ENCODE measurements around the gene TEX28. TPM values are rescaled to one million over a fixed set of nuclear protein-coding genes. Genes with fewer than 3 reads are reported as not detected.
A peak's percentile ranks its signal among the peaks of the same experiment; 100 is the strongest.

The TEX28 gene
- total and polyA plus RNA-seq, 7 experiments from 2014 or later, result not detected

GRCh38 chrX:154333116-154333515 is 38.2 kb upstream of the TEX28 start:
- H3K4me1 Mint-ChIP-seq, result peaks cover 6 to 41% (median 35%) of the 10 kb centered on the region in 7 donors
- DNase-seq (no peak), ATAC-seq (no peak)
- intact Hi-C loops (cut with micrococcal nuclease), result no loop called here
- Histone ChIP-seq H3K36me3 (ENCODE audit: control insufficient read depth in 2 of 3, insufficient read depth in 3 of 3, low read length in 3 of 3) (no peaks in the 10 kb centered on the region), H3K27ac (ENCODE audit: low read depth, low read length) (no peak overlapping the region), H3K9me3 (ENCODE audit: control insufficient read depth in 2 of 3, low read length in 3 of 3) (no peaks in the 10 kb centered on the region), H3K4me1 (ENCODE audit: control insufficient read depth in 2 of 2, insufficient read depth in 2 of 2, low read length in 2 of 2) (peaks cover 0 to 21% of the 10 kb centered on the region in 2 donors), H3K27me3 (ENCODE audit: control insufficient read depth in 2 of 2, insufficient read depth in 2 of 2, low read length in 2 of 2) (no peaks in the 10 kb centered on the region), H3K4me3 (ENCODE audit: low read length) (no peak overlapping the region)
- no peak overlapping the region for H3K4me3 Mint-ChIP-seq
- H3K36me3 Mint-ChIP-seq, result no peaks in the 10 kb centered on the region
- no peaks in the 10 kb centered on the region for H3K9me3 Mint-ChIP-seq
- no peak overlapping the region for H3K27ac Mint-ChIP-seq
- no peaks in the 10 kb centered on the region for H3K27me3 Mint-ChIP-seq
- ChIA-PET CTCF (interaction anchor here (1.0 kb wide), 1 partner anchor 9 kb away, joined by 3 read pairs; no protein-coding TSS in a partner anchor), POLR2A (interaction anchor here (1.2 to 1.5 kb wide), 2 partner anchors 16 to 35 kb away, joined by 3 to 4 read pairs; no protein-coding TSS in a partner anchor)

GRCh38 chrX:154332561-154332960 is 37.6 kb upstream of the TEX28 start:
- POLR2A ChIA-PET, result no interaction called here
- Histone ChIP-seq H3K9me3 (ENCODE audit: control insufficient read depth in 2 of 3, low read length in 3 of 3) (no peaks in the 10 kb centered on the region), H3K4me3 (ENCODE audit: low read length) (no peak overlapping the region), H3K27ac (ENCODE audit: low read depth, low read length) (no peak overlapping the region), H3K4me1 (ENCODE audit: control insufficient read depth in 2 of 2, insufficient read depth in 2 of 2, low read length in 2 of 2) (peaks cover 5 to 27% of the 10 kb centered on the region in 2 donors), H3K36me3 (ENCODE audit: control insufficient read depth in 2 of 3, insufficient read depth in 3 of 3, low read length in 3 of 3) (no peaks in the 10 kb centered on the region), H3K27me3 (ENCODE audit: control insufficient read depth in 2 of 2, insufficient read depth in 2 of 2, low read length in 2 of 2) (no peaks in the 10 kb centered on the region)
- peaks cover 10 to 47% (median 41%) of the 10 kb centered on the region in 7 donors for H3K4me1 Mint-ChIP-seq
- no peak overlapping the region for H3K27ac Mint-ChIP-seq
- DNase-seq (no peak), ATAC-seq (no peak)
- intact Hi-C loops (cut with micrococcal nuclease), result no loop called here
- H3K4me3 Mint-ChIP-seq, result no peak overlapping the region
- no peaks in the 10 kb centered on the region for H3K36me3 Mint-ChIP-seq
- no peaks in the 10 kb centered on the region for H3K9me3 Mint-ChIP-seq
- H3K27me3 Mint-ChIP-seq, result no peaks in the 10 kb centered on the region
- CTCF ChIA-PET, result no interaction called here

- no peaks in the 10 kb centered on the region for H3K27me3 Mint-ChIP-seq
Observed at GRCh38 chrX:154329294-154329693, 34.4 kb upstream of the TEX28 start.

GRCh38 chrX:154328646-154329045 is 33.7 kb upstream of the TEX28 start:
- peaks cover 16 to 65% (median 52%) of the 10 kb centered on the region in 7 donors for H3K4me1 Mint-ChIP-seq

More at GRCh38 chrX:154329294-154329693, 34.4 kb upstream of the TEX28 start:
- H3K27ac Mint-ChIP-seq, result peak overlapping the region in 5 of 9 donors; percentile 40 to 90 (median 88)
- Histone ChIP-seq H3K4me3 (ENCODE audit: low read length) (no peak overlapping the region), H3K9me3 (ENCODE audit: control insufficient read depth in 2 of 3, low read length in 3 of 3) (no peaks in the 10 kb centered on the region), H3K27me3 (ENCODE audit: control insufficient read depth in 2 of 2, insufficient read depth in 2 of 2, low read length in 2 of 2) (no peaks in the 10 kb centered on the region), H3K36me3 (ENCODE audit: control insufficient read depth in 2 of 3, insufficient read depth in 3 of 3, low read length in 3 of 3) (no peaks in the 10 kb centered on the region), H3K27ac (ENCODE audit: low read depth, low read length) (no peak overlapping the region), H3K4me1 (ENCODE audit: control insufficient read depth in 2 of 2, insufficient read depth in 2 of 2, low read length in 2 of 2) (peaks cover 26 to 48% of the 10 kb centered on the region in 2 donors)
- H3K4me1 Mint-ChIP-seq, result peaks cover 21 to 71% (median 58%) of the 10 kb centered on the region in 7 donors
- DNase-seq (no peak), ATAC-seq (no peak)
- intact Hi-C loops (cut with micrococcal nuclease), result no loop called here
- peak overlapping the region in 4 of 10 donors; percentile 70 to 76 (median 73) for H3K4me3 Mint-ChIP-seq
- ChIA-PET CTCF (interaction anchor here (0.8 to 1.9 kb wide), 2 partner anchors 21 to 248 kb away, joined by 5 to 9 read pairs; no protein-coding TSS in a partner anchor), POLR2A (interaction anchor here (0.6 to 3.1 kb wide), 3 partner anchors 11 to 174 kb away, joined by 3 to 9 read pairs (median 3); no protein-coding TSS in a partner anchor)
- H3K36me3 Mint-ChIP-seq, result no peaks in the 10 kb centered on the region
- no peaks in the 10 kb centered on the region for H3K9me3 Mint-ChIP-seq

GRCh38 chrX:154327038-154327820 is 32.3 kb upstream of the TEX28 start:
- DNase-seq, result peak in 7 of 9 donors; percentile 54 to 71 (median 64)
- H3K36me3 Mint-ChIP-seq, result no peaks in the 10 kb centered on the region
- intact Hi-C loops (cut with micrococcal nuclease), result loop anchor here in 1 of 2 donors (2.0 kb wide), 1 partner anchor 42 kb away; no protein-coding TSS in a partner anchor
- H3K27me3 Mint-ChIP-seq, result no peaks in the 10 kb centered on the region
- H3K4me1 ChIP-seq (ENCODE audit: control insufficient read depth in 2 of 2, insufficient read depth in 2 of 2, low read length in 2 of 2), result peaks cover 26 to 42% of the 10 kb centered on the region in 2 donors
- ATAC-seq, result peak; percentile 94
- CTCF ChIA-PET, result interaction anchor here (0.7 to 3.2 kb wide), 4 partner anchors 10 to 235 kb away, joined by 3 to 13 read pairs (median 4); no protein-coding TSS in a partner anchor
- POLR2A ChIA-PET, result interaction anchor here (0.6 to 3.2 kb wide), 12 partner anchors 7 to 399 kb away, joined by 3 to 22 read pairs (median 4); partner anchors contain the start of genes HCFC1 and RPL10
- H3K36me3 ChIP-seq (ENCODE audit: control insufficient read depth in 2 of 3, insufficient read depth in 3 of 3, low read length in 3 of 3), result no peaks in the 10 kb centered on the region
- H3K9me3 ChIP-seq (ENCODE audit: control insufficient read depth in 2 of 3, low read length in 3 of 3), result no peaks in the 10 kb centered on the region
- H3K4me1 Mint-ChIP-seq, result peaks cover 16 to 63% (median 50%) of the 10 kb centered on the region in 7 donors
- H3K4me3 Mint-ChIP-seq, result peak overlapping the region; percentile 61 to 85 (median 79)
- H3K9me3 Mint-ChIP-seq, result no peaks in the 10 kb centered on the region
- peak overlapping the region; percentile 62 for H3K27ac ChIP-seq (ENCODE audit: low read depth, low read length)
- peak overlapping the region; percentile 42 for H3K4me3 ChIP-seq (ENCODE audit: low read length)
- no peaks in the 10 kb centered on the region for H3K27me3 ChIP-seq (ENCODE audit: control insufficient read depth in 2 of 2, insufficient read depth in 2 of 2, low read length in 2 of 2)
- H3K27ac Mint-ChIP-seq, result peak overlapping the region; percentile 71 to 93 (median 90)

More at GRCh38 chrX:154328646-154329045, 33.7 kb upstream of the TEX28 start:
- H3K9me3 Mint-ChIP-seq, result no peaks in the 10 kb centered on the region
- peak overlapping the region; percentile 9 for H3K4me3 ChIP-seq (ENCODE audit: low read length)
- H3K4me3 Mint-ChIP-seq, result peak overlapping the region in 8 of 10 donors; percentile 51 to 76 (median 71)
- H3K27ac Mint-ChIP-seq, result peak overlapping the region in 8 of 9 donors; percentile 68 to 91 (median 86)
- ChIA-PET CTCF (interaction anchor here (0.8 to 3.2 kb wide), 2 partner anchors 11 to 247 kb away, joined by 9 to 13 read pairs; no protein-coding TSS in a partner anchor), POLR2A (interaction anchor here (1.8 to 3.2 kb wide), 3 partner anchors 11 to 70 kb away, joined by 3 to 19 read pairs (median 9); partner anchors contain the start of gene RPL10)
- intact Hi-C loops (cut with micrococcal nuclease), result no loop called here
- no peaks in the 10 kb centered on the region for H3K27me3 Mint-ChIP-seq
- ATAC-seq, result no peak
- no peaks in the 10 kb centered on the region for H3K9me3 ChIP-seq (ENCODE audit: control insufficient read depth in 2 of 3, low read length in 3 of 3)
- peaks cover 26 to 44% of the 10 kb centered on the region in 2 donors for H3K4me1 ChIP-seq (ENCODE audit: control insufficient read depth in 2 of 2, insufficient read depth in 2 of 2, low read length in 2 of 2)
- no peaks in the 10 kb centered on the region for H3K36me3 ChIP-seq (ENCODE audit: control insufficient read depth in 2 of 3, insufficient read depth in 3 of 3, low read length in 3 of 3)
- DNase-seq, result no peak
- no peaks in the 10 kb centered on the region for H3K36me3 Mint-ChIP-seq
- peak overlapping the region; percentile 44 for H3K27ac ChIP-seq (ENCODE audit: low read depth, low read length)
- no peaks in the 10 kb centered on the region for H3K27me3 ChIP-seq (ENCODE audit: control insufficient read depth in 2 of 2, insufficient read depth in 2 of 2, low read length in 2 of 2)

GRCh38 chrX:154325541-154325940 is 30.6 kb upstream of the TEX28 start:
- POLR2A ChIA-PET, result interaction anchor here (1.1 to 3.2 kb wide), 4 partner anchors 8 to 73 kb away, joined by 4 to 22 read pairs (median 19); partner anchors contain the start of gene RPL10
- H3K4me3 Mint-ChIP-seq, result peak overlapping the region in 2 of 10 donors; percentile 7 to 31
- H3K36me3 Mint-ChIP-seq, result no peaks in the 10 kb centered on the region
- H3K4me1 Mint-ChIP-seq, result peaks cover 22 to 71% (median 59%) of the 10 kb centered on the region in 7 donors
- H3K27ac Mint-ChIP-seq, result peak overlapping the region in 7 of 9 donors; percentile 86 to 93 (median 90)
- no peaks in the 10 kb centered on the region for H3K9me3 ChIP-seq (ENCODE audit: control insufficient read depth in 2 of 3, low read length in 3 of 3)
- no peak overlapping the region for H3K4me3 ChIP-seq (ENCODE audit: low read length)
- H3K9me3 Mint-ChIP-seq, result no peaks in the 10 kb centered on the region
- intact Hi-C loops (cut with micrococcal nuclease), result no loop called here
- H3K4me1 ChIP-seq (ENCODE audit: control insufficient read depth in 2 of 2, insufficient read depth in 2 of 2, low read length in 2 of 2), result peaks cover 26 to 46% of the 10 kb centered on the region in 2 donors
- CTCF ChIA-PET, result interaction anchor here (1.3 to 3.2 kb wide), 2 partner anchors 8 to 48 kb away, joined by 4 to 13 read pairs; no protein-coding TSS in a partner anchor
- H3K27me3 ChIP-seq (ENCODE audit: control insufficient read depth in 2 of 2, insufficient read depth in 2 of 2, low read length in 2 of 2), result no peaks in the 10 kb centered on the region
- DNase-seq (no peak), ATAC-seq (no peak)
- peak overlapping the region; percentile 62 for H3K27ac ChIP-seq (ENCODE audit: low read depth, low read length)
- no peaks in the 10 kb centered on the region for H3K27me3 Mint-ChIP-seq
- H3K36me3 ChIP-seq (ENCODE audit: control insufficient read depth in 2 of 3, insufficient read depth in 3 of 3, low read length in 3 of 3), result no peaks in the 10 kb centered on the region
